Stimulated activated memory B cell treated with anti-CD40 and anti-IgM and Interleukin-4, amounts not matched to agents 10 μg/mL and 1 μg/mL and 100 μg/mL, for 72 hours (primary cell): ENCODE results near the gene QRSL1.

ENCODE experiments used
- ATAC-seq: fragments of 150-1000 bp; cut with Tn5 transposase; 2 replicates; pipeline ENCODE4 v1.10.0; 2021
- H3K27ac Mint-ChIP-seq: one replicate; pipeline ENCODE4 v1.8.0; 2022; ENCODE audit warnings: mild to moderate bottlenecking, mixed read lengths
- H3K27me3 Mint-ChIP-seq: one replicate; pipeline ENCODE4 v1.8.0; 2022; ENCODE audit warnings: mixed read lengths
- H3K36me3 Mint-ChIP-seq: one replicate; pipeline ENCODE4 v1.8.0; 2022; ENCODE audit warnings: mixed read lengths
- H3K4me1 Mint-ChIP-seq: one replicate; pipeline ENCODE4 v1.8.0; 2022; ENCODE audit warnings: mixed read lengths
- H3K4me3 Mint-ChIP-seq: one replicate; pipeline ENCODE4 v1.8.0; 2022; ENCODE audit warnings: mild to moderate bottlenecking, moderate library complexity, mixed read lengths
- H3K9me3 Mint-ChIP-seq: one replicate; pipeline ENCODE4 v1.8.0; 2022; ENCODE audit warnings: mixed read lengths

Gene QRSL1

GRCh38 chr6:106639812-106640211 lies 10.4 kb downstream of the QRSL1 start:
- Mint-ChIP-seq H3K4me1 (peaks cover 40% of the 10 kb centered on the region), H3K9me3 (no peaks in the 10 kb centered on the region), H3K36me3 (peaks cover 44% of the 10 kb centered on the region), H3K27me3 (no peaks in the 10 kb centered on the region), H3K4me3 (peak overlapping the region; percentile 29), H3K27ac (peak overlapping the region; percentile 78)
- ATAC-seq, result no peak

GRCh38 chr6:106642476-106642875 lies 13.1 kb downstream of the QRSL1 start:
- peaks cover 26% of the 10 kb centered on the region for H3K4me1 Mint-ChIP-seq
- H3K36me3 Mint-ChIP-seq, result peaks cover 55% of the 10 kb centered on the region
- no peaks in the 10 kb centered on the region for H3K27me3 Mint-ChIP-seq
- ATAC-seq, result no peak
- peak overlapping the region; percentile 44 for H3K27ac Mint-ChIP-seq
- H3K9me3 Mint-ChIP-seq, result no peaks in the 10 kb centered on the region
- H3K4me3 Mint-ChIP-seq, result no peak overlapping the region

- H3K36me3 Mint-ChIP-seq, result peaks cover 55% of the 10 kb centered on the region
- H3K4me3 Mint-ChIP-seq, result no peak overlapping the region
- peaks cover 21% of the 10 kb centered on the region for H3K4me1 Mint-ChIP-seq
- H3K9me3 Mint-ChIP-seq, result no peaks in the 10 kb centered on the region
- no peak overlapping the region for H3K27ac Mint-ChIP-seq
- H3K27me3 Mint-ChIP-seq, result no peaks in the 10 kb centered on the region
- no peak for ATAC-seq
Observed at GRCh38 chr6:106643061-106643460, 13.7 kb downstream of the QRSL1 start.

GRCh38 chr6:106648651-106649308 lies 19.4 kb downstream of the QRSL1 start:
- Mint-ChIP-seq H3K36me3 (peaks cover 33% of the 10 kb centered on the region), H3K9me3 (no peaks in the 10 kb centered on the region), H3K27ac (peak overlapping the region; percentile 95), H3K4me1 (peaks cover 24% of the 10 kb centered on the region), H3K27me3 (no peaks in the 10 kb centered on the region), H3K4me3 (peak overlapping the region; percentile 77)
- ATAC-seq, result peak; percentile 98

GRCh38 chr6:106658469-106658868 lies 29.1 kb downstream of the QRSL1 start:
- Mint-ChIP-seq H3K4me3 (no peak overlapping the region), H3K9me3 (peaks cover 3% of the 10 kb centered on the region), H3K4me1 (peaks cover 18% of the 10 kb centered on the region), H3K27ac (peak overlapping the region; percentile 74), H3K27me3 (no peaks in the 10 kb centered on the region), H3K36me3 (peaks cover 81% of the 10 kb centered on the region)
- ATAC-seq, result no peak

- H3K4me3 Mint-ChIP-seq, result no peak overlapping the region
- ATAC-seq, result no peak
Observed at GRCh38 chr6:106659859-106660258, 30.5 kb downstream of the QRSL1 start.

GRCh38 chr6:106662458-106662857 lies 33.1 kb downstream of the QRSL1 start:
- H3K36me3 Mint-ChIP-seq, result peaks cover 72% of the 10 kb centered on the region
- no peaks in the 10 kb centered on the region for H3K27me3 Mint-ChIP-seq
- no peaks in the 10 kb centered on the region for H3K9me3 Mint-ChIP-seq
- H3K27ac Mint-ChIP-seq, result peak overlapping the region; percentile 15
- H3K4me1 Mint-ChIP-seq, result peaks cover 40% of the 10 kb centered on the region
- H3K4me3 Mint-ChIP-seq, result no peak overlapping the region
- ATAC-seq, result no peak

More at GRCh38 chr6:106659859-106660258, 30.5 kb downstream of the QRSL1 start:
- H3K9me3 Mint-ChIP-seq, result peaks cover 3% of the 10 kb centered on the region
- H3K27me3 Mint-ChIP-seq, result no peaks in the 10 kb centered on the region
- peaks cover 81% of the 10 kb centered on the region for H3K36me3 Mint-ChIP-seq
- peaks cover 28% of the 10 kb centered on the region for H3K4me1 Mint-ChIP-seq
- peak overlapping the region; percentile 74 for H3K27ac Mint-ChIP-seq

- H3K27ac Mint-ChIP-seq, result peak overlapping the region; percentile 15
- H3K4me1 Mint-ChIP-seq, result peaks cover 44% of the 10 kb centered on the region
- H3K27me3 Mint-ChIP-seq, result no peaks in the 10 kb centered on the region
- H3K36me3 Mint-ChIP-seq, result peaks cover 34% of the 10 kb centered on the region
- peak; percentile 100 for ATAC-seq
- H3K9me3 Mint-ChIP-seq, result peaks cover 2% of the 10 kb centered on the region
- H3K4me3 Mint-ChIP-seq, result peak overlapping the region; percentile 44
Observed at GRCh38 chr6:106666282-106667021, 37.1 kb downstream of the QRSL1 start.

- Mint-ChIP-seq H3K4me3 (peak overlapping the region; percentile 44), H3K36me3 (peaks cover 34% of the 10 kb centered on the region), H3K9me3 (peaks cover 2% of the 10 kb centered on the region), H3K27ac (peak overlapping the region; percentile 15), H3K27me3 (no peaks in the 10 kb centered on the region), H3K4me1 (peaks cover 44% of the 10 kb centered on the region)
- ATAC-seq, result no peak
Observed at GRCh38 chr6:106667022-106667402, 37.6 kb downstream of the QRSL1 start.

GRCh38 chr6:106670236-106670635 lies 40.9 kb downstream of the QRSL1 start:
- Mint-ChIP-seq H3K9me3 (peaks cover 2% of the 10 kb centered on the region), H3K27me3 (no peaks in the 10 kb centered on the region), H3K4me1 (peaks cover 33% of the 10 kb centered on the region), H3K4me3 (no peak overlapping the region), H3K36me3 (peaks cover 3% of the 10 kb centered on the region), H3K27ac (no peak overlapping the region)
- no peak for ATAC-seq

- Mint-ChIP-seq H3K4me3 (no peak overlapping the region), H3K36me3 (no peaks in the 10 kb centered on the region), H3K27ac (no peak overlapping the region), H3K4me1 (peaks cover 29% of the 10 kb centered on the region), H3K27me3 (no peaks in the 10 kb centered on the region), H3K9me3 (peaks cover 2% of the 10 kb centered on the region)
- no peak for ATAC-seq
Observed at GRCh38 chr6:106671651-106672050, 42.3 kb downstream of the QRSL1 start.

- no peaks in the 10 kb centered on the region for H3K27me3 Mint-ChIP-seq
- peaks cover 2% of the 10 kb centered on the region for H3K9me3 Mint-ChIP-seq
- no peak overlapping the region for H3K4me3 Mint-ChIP-seq
- H3K4me1 Mint-ChIP-seq, result peaks cover 21% of the 10 kb centered on the region
- H3K36me3 Mint-ChIP-seq, result no peaks in the 10 kb centered on the region
- ATAC-seq, result no peak
- no peak overlapping the region for H3K27ac Mint-ChIP-seq
Observed at GRCh38 chr6:106674541-106675229, 45.3 kb downstream of the QRSL1 start.

GRCh38 chr6:106677282-106677681 lies 47.9 kb downstream of the QRSL1 start:
- no peak overlapping the region for H3K4me3 Mint-ChIP-seq
- no peaks in the 10 kb centered on the region for H3K27me3 Mint-ChIP-seq
- peak overlapping the region; percentile 44 for H3K27ac Mint-ChIP-seq
- H3K36me3 Mint-ChIP-seq, result no peaks in the 10 kb centered on the region
- no peaks in the 10 kb centered on the region for H3K9me3 Mint-ChIP-seq
- peaks cover 18% of the 10 kb centered on the region for H3K4me1 Mint-ChIP-seq
- peak; percentile 12 for ATAC-seq

- H3K27me3 Mint-ChIP-seq, result no peaks in the 10 kb centered on the region
- no peaks in the 10 kb centered on the region for H3K9me3 Mint-ChIP-seq
- no peaks in the 10 kb centered on the region for H3K36me3 Mint-ChIP-seq
- peaks cover 36% of the 10 kb centered on the region for H3K4me1 Mint-ChIP-seq
- H3K4me3 Mint-ChIP-seq, result no peak overlapping the region
- no peak for ATAC-seq
- peak overlapping the region; percentile 52 for H3K27ac Mint-ChIP-seq
Observed at GRCh38 chr6:106684011-106684410, 54.6 kb downstream of the QRSL1 start.

- no peak overlapping the region for H3K27ac Mint-ChIP-seq
- no peak for ATAC-seq
Observed at GRCh38 chr6:106685833-106686232, 56.5 kb downstream of the QRSL1 start.

More at GRCh38 chr6:106685833-106686232, 56.5 kb downstream of the QRSL1 start:
- no peak overlapping the region for H3K4me3 Mint-ChIP-seq
- H3K27me3 Mint-ChIP-seq, result no peaks in the 10 kb centered on the region
- peaks cover 36% of the 10 kb centered on the region for H3K4me1 Mint-ChIP-seq
- H3K9me3 Mint-ChIP-seq, result no peaks in the 10 kb centered on the region
- no peaks in the 10 kb centered on the region for H3K36me3 Mint-ChIP-seq
